Colon (tissue), 2 donors: ENCODE data around the gene TRIM73.
"Not testable (repeated sequence)": the region's sequence is repeated elsewhere in the genome, so short reads cannot be mapped to it uniquely, and the experiment has no call there.

Experiments
- FAIRE-seq: peaks from 2 replicates; lab custom pipeline; 2012; peaks lifted over from hg19 to GRCh38; lab: Jason Lieb, UNC
- donor health status: control.
- donor health status: control.

Gene TRIM73

GRCh38 chr7:75415829-75416373, 20.5 kb downstream of the TRIM73 start:
- FAIRE-seq, result not testable (repeated sequence)

- FAIRE-seq, result not testable (repeated sequence)
Observed at GRCh38 chr7:75416787-75417186, 21.4 kb downstream of the TRIM73 start.

GRCh38 chr7:75418292-75418858, 22.9 kb downstream of the TRIM73 start:
- not testable (repeated sequence) for FAIRE-seq

- FAIRE-seq, result not testable (repeated sequence)
Observed at GRCh38 chr7:75419210-75419609, 23.8 kb downstream of the TRIM73 start.

- not testable (repeated sequence) for FAIRE-seq
Observed at GRCh38 chr7:75419693-75420092, 24.3 kb downstream of the TRIM73 start.

DNA sequence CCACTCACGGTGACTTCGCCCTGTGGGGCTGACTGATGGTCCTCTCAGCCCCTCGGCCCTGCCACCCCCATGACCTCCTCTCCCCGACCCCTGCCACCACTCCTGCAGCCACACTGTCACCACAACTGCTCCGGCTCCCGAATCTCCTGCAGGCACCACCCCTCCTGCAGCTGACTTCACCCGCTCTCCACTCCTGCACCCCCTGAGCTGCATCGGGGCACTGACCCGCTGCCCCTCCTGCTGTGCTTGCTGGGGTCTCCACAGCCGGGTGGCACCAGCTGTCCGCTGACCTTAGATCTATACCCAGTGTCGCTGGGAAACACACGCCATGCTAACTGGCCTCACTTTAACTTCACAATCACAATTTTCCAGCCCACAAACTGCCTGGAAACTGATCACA, 24.7 kb downstream of the TRIM73 start:
- FAIRE-seq, result not testable (repeated sequence)

DNA sequence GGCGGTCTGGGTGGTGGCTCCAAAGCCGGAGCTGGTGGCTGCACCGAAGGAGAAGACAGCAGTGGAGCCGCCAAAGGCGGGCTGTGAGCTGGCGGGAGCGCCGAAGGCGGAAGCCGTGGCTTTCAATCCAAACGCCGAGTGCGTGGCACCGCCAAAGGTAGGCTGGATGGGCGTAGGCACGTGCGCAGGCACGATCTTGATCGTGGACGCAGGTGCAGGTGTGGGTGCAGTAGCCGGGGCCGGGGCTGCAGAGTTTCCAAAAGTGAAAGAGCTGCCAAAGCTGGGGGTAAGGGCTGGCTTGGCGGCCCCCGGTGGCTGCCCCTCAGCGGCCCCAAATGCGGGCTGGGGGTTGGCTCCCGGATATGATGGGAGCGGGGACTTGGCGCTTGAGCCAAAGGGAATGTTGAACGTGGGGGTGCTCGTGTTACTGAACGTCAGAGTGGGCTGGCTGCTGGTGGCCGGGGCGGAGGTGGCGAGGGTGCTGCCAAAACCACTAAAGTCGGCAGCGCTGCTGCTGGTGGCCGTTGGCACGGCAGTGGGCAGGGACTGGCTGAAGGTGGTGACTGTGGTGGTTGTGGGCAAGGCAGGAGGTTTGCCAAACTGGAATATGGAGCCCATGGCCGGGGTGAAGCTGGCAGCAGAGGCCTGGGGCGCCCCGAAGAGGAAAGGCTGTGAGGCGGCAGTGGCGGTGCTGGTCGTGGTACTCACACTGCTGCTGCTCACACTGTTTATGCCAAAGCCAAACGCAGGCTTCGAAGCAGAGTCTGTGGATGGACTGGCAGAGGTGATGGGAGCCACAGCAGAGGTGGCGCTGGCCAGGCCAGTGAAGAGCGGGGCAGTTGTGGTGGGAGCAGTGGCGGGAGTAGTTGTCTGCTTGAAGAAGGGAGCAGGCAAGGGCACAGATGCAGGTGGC, 26.6 kb downstream of the TRIM73 start:
- FAIRE-seq, result not testable (repeated sequence)

GRCh38 chr7:75423481-75423880, 28.1 kb downstream of the TRIM73 start:
- not testable (repeated sequence) for FAIRE-seq

DNA sequence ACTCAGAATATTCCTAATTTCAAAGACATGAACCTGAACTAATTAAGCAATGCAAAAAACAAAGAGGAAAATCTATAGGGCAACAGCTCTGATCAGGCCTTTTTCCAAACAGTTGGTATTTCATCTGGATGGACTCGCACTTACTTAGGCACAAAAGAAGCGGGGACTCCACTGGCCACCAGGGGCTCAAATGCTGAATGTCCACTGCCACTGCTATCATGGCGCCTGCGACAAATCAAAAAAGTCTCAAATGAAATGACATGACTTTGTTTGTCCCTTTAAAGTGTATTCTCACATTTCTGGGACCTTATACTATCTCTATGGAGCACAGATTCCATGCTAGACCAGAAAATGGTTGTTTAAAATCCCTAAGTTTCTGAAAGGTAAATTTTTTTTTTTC, 43.6 kb downstream of the TRIM73 start:
- not testable (repeated sequence) for FAIRE-seq

GRCh38 chr7:75442101-75442464, 46.7 kb downstream of the TRIM73 start:
- FAIRE-seq, result not testable (repeated sequence)

- FAIRE-seq, result not testable (repeated sequence)
Observed at GRCh38 chr7:75442465-75443111, 47.2 kb downstream of the TRIM73 start.

GRCh38 chr7:75449946-75450345, 54.5 kb downstream of the TRIM73 start:
- FAIRE-seq, result not testable (repeated sequence)

- FAIRE-seq, result not testable (repeated sequence)
Observed at GRCh38 chr7:75452494-75452955, 57.1 kb downstream of the TRIM73 start.
